ENCODE results near the gene WWTR1. TPM values are rescaled to one million over a fixed set of nuclear protein-coding genes. Genes with fewer than 3 reads are reported as not detected.

Gene WWTR1
- total and polyA plus RNA-seq, 3 donors from 2014 or later, result 19.4 to 47.0 (median 46.5) TPM

DNA sequence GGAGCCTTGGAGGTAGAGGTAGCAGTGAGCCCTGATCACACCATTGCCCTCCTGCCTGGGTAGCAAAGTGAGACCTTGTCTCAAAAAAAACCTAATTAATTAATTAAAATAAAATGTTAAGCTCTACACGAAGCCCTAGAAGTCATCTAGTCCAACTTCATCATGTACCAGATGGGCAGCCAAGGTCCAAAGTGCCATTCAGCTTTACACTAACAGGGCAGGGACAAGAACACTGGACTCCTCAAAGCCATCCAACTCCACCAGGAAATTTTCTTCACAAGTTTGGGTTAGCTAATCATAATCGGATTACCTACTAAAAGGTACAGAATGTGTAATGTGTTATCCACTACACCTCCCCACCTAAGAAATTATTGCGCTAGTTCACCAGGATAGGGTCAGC lies 48.8 kb downstream of the WWTR1 start:
- DNase-seq, result no peak
- no peak overlapping the region for H3K4me3 ChIP-seq
- H3K36me3 ChIP-seq (ENCODE audit: low read depth, missing control alignments), result no peaks in the 10 kb centered on the region
- no peaks in the 10 kb centered on the region for H3K4me1 ChIP-seq
- intact Hi-C loops (cut with DNase I; ENCODE audit: low total_unique reads), result no loop called here
- H3K27me3 ChIP-seq, result no peaks in the 10 kb centered on the region
- H3K27ac ChIP-seq, result no peak overlapping the region
- WGBS, 2 donors, result 82 to 87% methylated on average over 3 of the region's 3 CpGs
- H3K9me3 ChIP-seq, result no peaks in the 10 kb centered on the region
- TF ChIP-seq POLR2A (IDR thresholded peaks at IDR 0.05), result no peak
- TF ChIP-seq, protein P1, sequence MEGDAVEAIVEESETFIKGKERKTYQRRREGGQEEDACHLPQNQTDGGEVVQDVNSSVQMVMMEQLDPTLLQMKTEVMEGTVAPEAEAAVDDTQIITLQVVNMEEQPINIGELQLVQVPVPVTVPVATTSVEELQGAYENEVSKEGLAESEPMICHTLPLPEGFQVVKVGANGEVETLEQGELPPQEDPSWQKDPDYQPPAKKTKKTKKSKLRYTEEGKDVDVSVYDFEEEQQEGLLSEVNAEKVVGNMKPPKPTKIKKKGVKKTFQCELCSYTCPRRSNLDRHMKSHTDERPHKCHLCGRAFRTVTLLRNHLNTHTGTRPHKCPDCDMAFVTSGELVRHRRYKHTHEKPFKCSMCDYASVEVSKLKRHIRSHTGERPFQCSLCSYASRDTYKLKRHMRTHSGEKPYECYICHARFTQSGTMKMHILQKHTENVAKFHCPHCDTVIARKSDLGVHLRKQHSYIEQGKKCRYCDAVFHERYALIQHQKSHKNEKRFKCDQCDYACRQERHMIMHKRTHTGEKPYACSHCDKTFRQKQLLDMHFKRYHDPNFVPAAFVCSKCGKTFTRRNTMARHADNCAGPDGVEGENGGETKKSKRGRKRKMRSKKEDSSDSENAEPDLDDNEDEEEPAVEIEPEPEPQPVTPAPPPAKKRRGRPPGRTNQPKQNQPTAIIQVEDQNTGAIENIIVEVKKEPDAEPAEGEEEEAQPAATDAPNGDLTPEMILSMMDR (IDR thresholded peaks at IDR 0.05), result no peak

DNA sequence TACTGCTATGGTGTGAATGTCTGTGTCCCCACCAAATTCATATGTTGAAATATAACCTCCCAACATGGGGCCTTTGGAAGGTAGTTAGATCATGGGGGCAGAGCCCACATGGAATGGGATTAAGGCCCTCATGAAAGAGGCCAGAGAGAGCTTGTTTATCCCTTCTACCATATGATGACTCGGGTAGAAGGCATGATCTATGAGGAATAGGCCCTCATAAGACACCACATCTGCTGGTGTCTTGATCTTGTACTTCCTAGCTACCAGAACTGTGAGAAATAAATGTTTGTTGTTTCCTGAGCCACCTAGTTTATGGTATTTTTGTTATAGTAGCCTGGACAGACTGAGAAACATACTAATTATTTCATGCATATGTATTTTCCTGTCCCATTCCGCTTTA lies 51.9 kb downstream of the WWTR1 start:
- H3K36me3 ChIP-seq (ENCODE audit: low read depth, missing control alignments), result no peaks in the 10 kb centered on the region
- no peak for DNase-seq
- H3K4me3 ChIP-seq, result no peak overlapping the region
- H3K27ac ChIP-seq, result no peak overlapping the region
- WGBS, 2 donors, result 91 to 93% methylated on average over 2 of the region's 2 CpGs
- H3K4me1 ChIP-seq, result no peaks in the 10 kb centered on the region
- intact Hi-C loops (cut with DNase I; ENCODE audit: low total_unique reads), result no loop called here
- no peak for TF ChIP-seq POLR2A (IDR thresholded peaks at IDR 0.05)
- TF ChIP-seq, protein P1 (IDR thresholded peaks at IDR 0.05), result no peak
- no peaks in the 10 kb centered on the region for H3K27me3 ChIP-seq
- H3K9me3 ChIP-seq, result no peaks in the 10 kb centered on the region

DNA sequence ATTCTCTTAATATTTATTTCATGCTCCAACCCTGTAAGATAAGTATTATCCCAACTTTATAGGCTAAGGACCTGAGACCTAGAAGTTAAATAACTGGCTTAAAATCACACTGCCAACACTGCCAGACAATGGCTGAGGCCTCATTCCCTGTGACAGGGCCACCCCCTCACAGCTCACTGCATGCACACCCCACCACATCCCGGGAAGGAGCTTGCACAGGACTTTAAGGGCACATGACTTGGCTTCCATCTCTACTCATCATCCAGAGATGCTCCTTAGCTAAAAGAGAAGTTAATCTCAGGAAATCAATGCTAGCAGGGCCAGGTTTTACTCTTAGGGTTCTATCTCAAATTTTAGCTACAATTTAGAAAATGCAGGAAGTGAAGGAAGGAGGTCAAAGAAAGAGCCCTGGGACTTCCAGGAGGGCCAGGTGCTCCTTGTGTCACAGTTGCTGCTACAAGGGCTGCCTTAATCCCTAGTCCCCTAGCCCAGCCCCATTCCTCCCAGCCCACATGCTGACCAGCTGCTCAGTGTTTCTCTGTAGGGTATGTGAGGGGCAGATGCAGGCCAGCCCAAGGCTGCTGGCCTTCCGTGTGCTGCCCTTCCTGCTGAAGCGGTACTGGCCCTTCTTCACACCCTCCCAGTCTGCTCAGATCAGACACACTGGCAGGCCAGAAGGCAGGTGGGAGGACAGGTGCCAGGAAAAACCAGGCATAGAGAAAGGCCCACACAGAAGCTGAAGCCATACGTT lies 53.5 kb downstream of the WWTR1 start:
- Histone ChIP-seq H3K4me3 (no peak overlapping the region), H3K9me3 (no peaks in the 10 kb centered on the region), H3K36me3 (ENCODE audit: low read depth, missing control alignments) (no peaks in the 10 kb centered on the region), H3K27me3 (no peaks in the 10 kb centered on the region), H3K27ac (no peak overlapping the region), H3K4me1 (no peaks in the 10 kb centered on the region)
- TF ChIP-seq, protein P1 (IDR thresholded peaks at IDR 0.05), result no peak
- TF ChIP-seq POLR2A (IDR thresholded peaks at IDR 0.05), result no peak
- no peak for DNase-seq
- WGBS, 2 donors, result 66 to 76% methylated on average over 4 of the region's 4 CpGs
- intact Hi-C loops (cut with DNase I; ENCODE audit: low total_unique reads), result no loop called here

DNA sequence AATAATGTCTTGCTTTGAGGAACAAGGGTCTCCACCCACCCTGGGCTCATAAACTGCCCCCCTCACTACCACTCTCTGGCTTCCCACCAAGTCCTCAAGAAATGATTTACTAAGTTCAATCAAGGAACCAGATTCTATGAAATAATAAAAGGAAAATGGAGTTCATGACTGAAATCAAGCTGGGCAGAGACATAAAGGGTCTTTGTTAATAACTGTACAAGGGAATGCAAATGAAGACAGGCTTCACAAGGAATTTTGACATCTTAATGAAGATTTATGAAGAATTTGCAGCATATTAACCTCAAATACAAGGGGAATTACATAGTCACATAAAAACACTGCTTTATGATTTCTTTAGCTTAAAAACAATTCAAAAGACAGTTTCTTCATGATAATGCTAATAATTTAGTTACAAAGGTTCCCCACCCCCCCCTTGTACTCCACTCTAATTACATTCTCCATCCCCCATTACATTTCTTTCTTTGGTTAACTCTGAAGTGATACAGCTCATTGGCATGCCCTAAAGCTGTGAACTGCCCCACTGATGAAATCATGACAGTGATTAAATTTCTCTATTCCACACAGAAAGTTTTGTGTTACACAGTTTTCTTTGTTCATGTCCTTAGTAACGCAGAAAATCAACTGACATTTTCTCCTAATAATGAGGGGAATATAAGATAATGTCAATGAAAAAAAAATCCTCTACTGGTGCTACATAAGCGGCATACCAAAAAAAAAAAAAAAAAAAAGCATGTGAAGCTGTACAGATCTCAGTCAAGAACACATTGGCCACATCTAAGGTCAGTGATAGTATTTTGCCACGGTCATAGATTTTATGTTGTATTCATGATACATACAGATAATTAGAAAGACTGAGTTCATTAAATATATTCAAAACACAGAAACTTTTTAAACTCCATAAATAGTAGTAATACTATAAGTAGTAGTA lies 54.4 kb downstream of the WWTR1 start:
- Histone ChIP-seq H3K9me3 (no peaks in the 10 kb centered on the region), H3K27me3 (no peaks in the 10 kb centered on the region), H3K4me1 (no peaks in the 10 kb centered on the region), H3K36me3 (ENCODE audit: low read depth, missing control alignments) (no peaks in the 10 kb centered on the region), H3K4me3 (no peak overlapping the region), H3K27ac (no peak overlapping the region)
- 61 to 67% methylated on average over 3 of the region's 3 CpGs for WGBS, 2 donors
- no peak for TF ChIP-seq POLR2A (IDR thresholded peaks at IDR 0.05)
- TF ChIP-seq, protein P1 (IDR thresholded peaks at IDR 0.05), result no peak
- intact Hi-C loops (cut with DNase I; ENCODE audit: low total_unique reads), result no loop called here
- DNase-seq, result no peak

Measured in testis (tissue), 3 donors.